Measurements from ENCODE around the gene FAH. TPM values are rescaled to one million over a fixed set of nuclear protein-coding genes. Genes with fewer than 3 reads are reported as not detected.

Gene FAH
- total and polyA plus RNA-seq, 3 donors from 2014 or later: 49.0 to 75.0 (median 58.4) TPM

GRCh38 chr15:80127911-80128310 lies 24.9 kb upstream of the FAH start:
- WGBS, 2 donors: 73 to 74% methylated on average over 2 of the region's 2 CpGs
- no peak for TF ChIP-seq POLR2A (IDR thresholded peaks at IDR 0.05)
- TF ChIP-seq, protein P1, sequence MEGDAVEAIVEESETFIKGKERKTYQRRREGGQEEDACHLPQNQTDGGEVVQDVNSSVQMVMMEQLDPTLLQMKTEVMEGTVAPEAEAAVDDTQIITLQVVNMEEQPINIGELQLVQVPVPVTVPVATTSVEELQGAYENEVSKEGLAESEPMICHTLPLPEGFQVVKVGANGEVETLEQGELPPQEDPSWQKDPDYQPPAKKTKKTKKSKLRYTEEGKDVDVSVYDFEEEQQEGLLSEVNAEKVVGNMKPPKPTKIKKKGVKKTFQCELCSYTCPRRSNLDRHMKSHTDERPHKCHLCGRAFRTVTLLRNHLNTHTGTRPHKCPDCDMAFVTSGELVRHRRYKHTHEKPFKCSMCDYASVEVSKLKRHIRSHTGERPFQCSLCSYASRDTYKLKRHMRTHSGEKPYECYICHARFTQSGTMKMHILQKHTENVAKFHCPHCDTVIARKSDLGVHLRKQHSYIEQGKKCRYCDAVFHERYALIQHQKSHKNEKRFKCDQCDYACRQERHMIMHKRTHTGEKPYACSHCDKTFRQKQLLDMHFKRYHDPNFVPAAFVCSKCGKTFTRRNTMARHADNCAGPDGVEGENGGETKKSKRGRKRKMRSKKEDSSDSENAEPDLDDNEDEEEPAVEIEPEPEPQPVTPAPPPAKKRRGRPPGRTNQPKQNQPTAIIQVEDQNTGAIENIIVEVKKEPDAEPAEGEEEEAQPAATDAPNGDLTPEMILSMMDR (IDR thresholded peaks at IDR 0.05): no peak
- no peak for DNase-seq
- H3K4me3 ChIP-seq: no peak overlapping the region
- H3K4me1 ChIP-seq: no peaks in the 10 kb centered on the region
- H3K9me3 ChIP-seq: no peaks in the 10 kb centered on the region
- intact Hi-C loops (cut with DNase I; ENCODE audit: low total_unique reads): no loop called here
- no peaks in the 10 kb centered on the region for H3K36me3 ChIP-seq (ENCODE audit: low read depth, missing control alignments)
- no peak overlapping the region for H3K27ac ChIP-seq
- H3K27me3 ChIP-seq: no peaks in the 10 kb centered on the region

GRCh38 chr15:80132382-80132781 lies 20.4 kb upstream of the FAH start:
- no peak overlapping the region for H3K4me3 ChIP-seq
- no peaks in the 10 kb centered on the region for H3K4me1 ChIP-seq
- H3K9me3 ChIP-seq: no peaks in the 10 kb centered on the region
- H3K27me3 ChIP-seq: no peaks in the 10 kb centered on the region
- no peak for DNase-seq
- H3K27ac ChIP-seq: no peak overlapping the region
- WGBS, 2 donors: 94 to 99% methylated on average over 3 of the region's 3 CpGs
- intact Hi-C loops (cut with DNase I; ENCODE audit: low total_unique reads): no loop called here
- no peaks in the 10 kb centered on the region for H3K36me3 ChIP-seq (ENCODE audit: low read depth, missing control alignments)
- no peak for TF ChIP-seq POLR2A (IDR thresholded peaks at IDR 0.05)
- TF ChIP-seq, protein P1 (IDR thresholded peaks at IDR 0.05): no peak

- Histone ChIP-seq H3K4me3 (no peak overlapping the region), H3K4me1 (no peaks in the 10 kb centered on the region), H3K27ac (no peak overlapping the region), H3K36me3 (ENCODE audit: low read depth, missing control alignments) (no peaks in the 10 kb centered on the region), H3K27me3 (no peaks in the 10 kb centered on the region), H3K9me3 (no peaks in the 10 kb centered on the region)
- no peak for DNase-seq
- 81 to 85% methylated on average over 3 of the region's 3 CpGs for WGBS, 2 donors
- intact Hi-C loops (cut with DNase I; ENCODE audit: low total_unique reads): no loop called here
- TF ChIP-seq, protein P1 (IDR thresholded peaks at IDR 0.05): no peak
- no peak for TF ChIP-seq POLR2A (IDR thresholded peaks at IDR 0.05)
Measured at GRCh38 chr15:80136854-80137253, 15.9 kb upstream of the FAH start.

DNA sequence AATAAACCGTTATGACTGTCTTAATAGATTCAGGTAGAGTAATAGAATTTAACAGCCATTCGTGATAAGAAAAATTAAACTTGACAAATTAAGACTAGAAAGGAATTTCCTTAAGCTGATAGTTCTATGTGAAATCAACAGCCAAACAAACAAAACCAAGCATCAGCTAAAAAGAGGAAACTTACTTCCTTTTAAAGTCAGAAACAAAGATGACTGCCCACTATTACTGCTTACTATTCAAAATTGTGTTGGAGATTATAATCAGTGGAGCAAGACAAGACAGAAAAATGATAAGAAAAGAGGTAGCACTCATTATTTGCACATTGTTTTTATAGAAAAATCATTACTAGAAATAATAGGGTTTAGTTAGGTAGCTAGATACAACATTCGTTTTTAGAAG lies 13.8 kb upstream of the FAH start:
- no peak for TF ChIP-seq POLR2A (IDR thresholded peaks at IDR 0.05)
- TF ChIP-seq, protein P1 (IDR thresholded peaks at IDR 0.05): no peak
- no peak for DNase-seq
- H3K4me1 ChIP-seq: no peaks in the 10 kb centered on the region
- no peak overlapping the region for H3K4me3 ChIP-seq
- 81 to 89% methylated on average over 3 of the region's 3 CpGs for WGBS, 2 donors
- no peak overlapping the region for H3K27ac ChIP-seq
- H3K36me3 ChIP-seq (ENCODE audit: low read depth, missing control alignments): no peaks in the 10 kb centered on the region
- H3K9me3 ChIP-seq: no peaks in the 10 kb centered on the region
- H3K27me3 ChIP-seq: no peaks in the 10 kb centered on the region
- intact Hi-C loops (cut with DNase I; ENCODE audit: low total_unique reads): no loop called here

DNA sequence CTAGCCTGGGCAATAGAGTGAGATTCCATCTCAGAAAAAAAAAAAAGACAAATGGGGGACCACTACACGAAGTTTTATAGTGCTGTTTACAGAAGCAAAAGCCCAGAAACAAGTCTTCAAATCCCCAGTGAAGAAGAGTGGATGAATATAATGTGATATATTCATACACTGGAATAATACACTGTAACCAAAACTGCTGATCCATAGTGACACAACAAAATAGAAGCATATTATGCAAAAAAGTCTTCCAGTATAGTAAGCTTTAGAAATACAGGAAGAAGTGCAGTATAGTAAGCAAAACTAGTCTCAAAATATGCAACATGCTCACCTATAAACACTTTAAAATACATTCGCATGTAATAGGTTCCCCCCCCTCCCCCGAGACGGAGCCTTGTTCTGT lies 11.9 kb upstream of the FAH start:
- no peak overlapping the region for H3K27ac ChIP-seq
- WGBS, 2 donors: 55 to 75% methylated on average over 4 of the region's 4 CpGs
- H3K9me3 ChIP-seq: no peaks in the 10 kb centered on the region
- no peaks in the 10 kb centered on the region for H3K4me1 ChIP-seq
- H3K36me3 ChIP-seq (ENCODE audit: low read depth, missing control alignments): no peaks in the 10 kb centered on the region
- intact Hi-C loops (cut with DNase I; ENCODE audit: low total_unique reads): no loop called here
- DNase-seq: no peak
- TF ChIP-seq, protein P1 (IDR thresholded peaks at IDR 0.05): no peak
- no peak for TF ChIP-seq POLR2A (IDR thresholded peaks at IDR 0.05)
- H3K27me3 ChIP-seq: no peaks in the 10 kb centered on the region
- H3K4me3 ChIP-seq: no peak overlapping the region

Data from testis (tissue), 3 donors.